ENCODE measurements around the gene AFG1L. TPM values are rescaled to one million over a fixed set of nuclear protein-coding genes. Genes with fewer than 3 reads are reported as not detected.
"Not testable (repeated sequence)": the region's sequence is repeated elsewhere in the genome, so short reads cannot be mapped to it uniquely, and the experiment has no call there.

AFG1L gene
- total and polyA plus RNA-seq, 3 experiments from 2014 or later = 4.4 to 5.3 (median 4.4) TPM

- CTCF ChIA-PET = no interaction called here
Measured at GRCh38 chr6:108408861-108409260, 114.0 kb downstream of the AFG1L start.

DNA sequence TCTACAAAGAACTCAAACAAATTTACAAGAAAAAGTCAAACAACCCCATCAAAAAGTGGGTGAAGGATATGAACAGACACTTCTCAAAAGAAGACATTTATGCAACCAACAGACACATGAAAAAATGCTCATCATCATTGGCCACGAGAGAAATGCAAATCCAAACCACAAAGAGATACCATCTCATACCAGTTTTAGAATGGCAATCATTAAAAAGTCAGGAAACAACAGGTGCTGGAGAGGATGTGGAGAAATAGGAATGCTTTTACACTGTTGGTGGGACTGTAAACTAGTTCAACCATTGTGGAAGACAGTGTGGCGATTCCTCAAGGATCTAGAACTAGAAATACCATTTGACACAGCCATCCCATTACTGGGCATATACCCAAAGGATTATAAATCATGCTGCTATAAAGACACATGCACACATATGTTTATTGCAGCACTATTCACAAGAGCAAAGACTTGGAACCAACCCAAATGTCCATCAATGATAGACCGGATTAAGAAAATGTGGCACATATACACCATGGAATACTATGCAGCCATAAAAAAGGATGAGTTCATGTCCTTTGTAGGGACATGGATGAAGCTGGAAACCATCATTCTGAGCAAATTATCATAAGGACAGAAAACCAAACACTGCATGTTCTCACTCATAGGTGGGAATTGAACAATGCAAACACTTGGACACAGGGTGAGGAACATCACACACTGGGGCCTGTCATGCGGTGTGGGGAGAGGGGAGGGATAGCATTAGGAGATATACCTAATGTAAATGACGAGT, 121.4 kb downstream of the AFG1L start:
- H3K4me1 ChIP-seq (ENCODE audit: insufficient read depth, low read length); CTCF ChIA-PET; H3K36me3 ChIP-seq (ENCODE audit: insufficient read depth, low read length); H3K4me3 Mint-ChIP-seq; H3K27ac ChIP-seq (ENCODE audit: low read depth, low read length); DNase-seq; POLR2A ChIA-PET; H3K27ac Mint-ChIP-seq; H3K9me3 ChIP-seq (ENCODE audit: low read length); H3K4me1 Mint-ChIP-seq; H3K27me3 ChIP-seq (ENCODE audit: insufficient read depth, low read length, poor library complexity, severe bottlenecking); H3K4me3 ChIP-seq (ENCODE audit: low read length); H3K27me3 Mint-ChIP-seq: not testable (repeated sequence)
- peaks cover 4 to 21% (median 8%) of the 10 kb centered on the region in 3 donors for H3K36me3 Mint-ChIP-seq
- H3K9me3 Mint-ChIP-seq = peaks cover 6 to 34% (median 20%) of the 10 kb centered on the region in 5 donors

More at GRCh38 chr6:108408861-108409260, 114.0 kb downstream of the AFG1L start:
- Histone ChIP-seq H3K27ac (ENCODE audit: low read depth, low read length) (no peak overlapping the region), H3K4me1 (ENCODE audit: insufficient read depth, low read length) (no peaks in the 10 kb centered on the region), H3K4me3 (ENCODE audit: low read length) (no peak overlapping the region), H3K27me3 (ENCODE audit: insufficient read depth, low read length, poor library complexity, severe bottlenecking) (no peaks in the 10 kb centered on the region), H3K9me3 (ENCODE audit: low read length) (no peaks in the 10 kb centered on the region), H3K36me3 (ENCODE audit: insufficient read depth, low read length) (no peaks in the 10 kb centered on the region)
- Mint-ChIP-seq H3K4me3 (no peak overlapping the region), H3K4me1 (no peaks in the 10 kb centered on the region), H3K27me3 (peaks cover 0 to 5% of the 10 kb centered on the region in 2 donors), H3K9me3 (peaks cover 6 to 28% (median 22%) of the 10 kb centered on the region in 5 donors), H3K36me3 (peaks cover 18 to 64% (median 21%) of the 10 kb centered on the region in 3 donors), H3K27ac (no peak overlapping the region)
- no peak for DNase-seq
- POLR2A ChIA-PET = no interaction called here

DNA sequence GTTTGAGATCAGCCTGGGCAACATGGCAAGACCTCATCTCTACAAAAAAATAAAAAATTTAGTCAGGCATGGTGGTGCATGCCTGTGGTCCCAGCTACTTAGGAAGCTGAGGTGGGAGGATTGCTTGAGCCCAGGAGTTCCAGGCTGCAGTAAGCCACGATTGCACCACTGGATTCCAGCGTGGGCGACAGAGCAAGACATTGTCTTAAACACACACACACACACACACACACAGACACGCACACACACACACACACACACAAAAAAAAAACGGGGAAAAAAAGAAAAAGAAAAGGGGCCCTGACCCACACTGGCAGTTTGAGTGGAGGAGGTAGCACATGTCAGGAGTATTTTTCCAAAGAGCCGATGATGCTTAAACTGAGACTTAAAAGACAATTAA, 122.2 kb downstream of the AFG1L start:
- H3K4me3 Mint-ChIP-seq = no peak overlapping the region
- Histone ChIP-seq H3K27me3 (ENCODE audit: insufficient read depth, low read length, poor library complexity, severe bottlenecking) (no peaks in the 10 kb centered on the region), H3K9me3 (ENCODE audit: low read length) (no peaks in the 10 kb centered on the region), H3K4me1 (ENCODE audit: insufficient read depth, low read length) (no peaks in the 10 kb centered on the region), H3K36me3 (ENCODE audit: insufficient read depth, low read length) (no peaks in the 10 kb centered on the region), H3K4me3 (ENCODE audit: low read length) (no peak overlapping the region), H3K27ac (ENCODE audit: low read depth, low read length) (no peak overlapping the region)
- H3K27me3 Mint-ChIP-seq = no peaks in the 10 kb centered on the region
- ChIA-PET POLR2A (no interaction called here), CTCF (no interaction called here)
- peaks cover 2 to 17% (median 6%) of the 10 kb centered on the region in 3 donors for H3K36me3 Mint-ChIP-seq
- H3K4me1 Mint-ChIP-seq = no peaks in the 10 kb centered on the region
- no peak for DNase-seq
- no peak overlapping the region for H3K27ac Mint-ChIP-seq
- peaks cover 3 to 29% (median 16%) of the 10 kb centered on the region in 5 donors for H3K9me3 Mint-ChIP-seq

- ChIA-PET POLR2A (no interaction called here), CTCF (no interaction called here)
- H3K27me3 Mint-ChIP-seq = no peaks in the 10 kb centered on the region
Measured at GRCh38 chr6:108419474-108419873, 124.6 kb downstream of the AFG1L start.

DNA sequence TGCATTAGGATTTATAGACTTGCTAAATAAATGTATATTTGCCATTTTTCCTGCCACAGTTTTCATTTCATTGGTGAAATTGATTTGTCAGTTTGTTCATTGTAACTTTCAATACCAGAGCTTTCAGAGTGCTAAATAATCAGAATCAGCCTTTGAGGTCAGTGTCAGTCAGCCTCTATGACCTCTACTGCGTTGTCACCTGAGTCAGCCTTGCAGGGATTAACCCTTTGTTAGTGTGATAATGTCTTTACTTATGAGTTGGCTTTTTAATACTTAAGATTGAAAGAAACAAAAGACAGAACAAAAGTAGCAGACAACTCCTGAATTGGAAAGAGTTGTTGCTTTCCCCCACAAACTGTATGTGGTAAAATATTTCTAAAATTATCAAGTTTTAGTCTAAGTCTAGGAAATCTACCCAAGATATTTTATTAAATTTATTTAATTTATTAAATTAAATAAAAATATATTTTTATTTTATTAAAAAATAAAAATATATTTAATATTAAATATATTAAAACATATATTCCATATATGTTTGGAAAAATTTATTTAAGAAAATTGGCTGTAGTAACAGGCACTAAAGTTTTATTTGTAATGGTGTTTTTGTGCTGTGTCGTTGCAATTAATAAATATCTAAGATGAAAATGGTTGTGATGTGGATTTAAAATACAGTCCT, 125.2 kb downstream of the AFG1L start:
- POLR2A ChIA-PET = no interaction called here
- H3K9me3 ChIP-seq (ENCODE audit: low read length) = no peaks in the 10 kb centered on the region
- Mint-ChIP-seq H3K4me1 (no peaks in the 10 kb centered on the region), H3K27ac (no peak overlapping the region), H3K27me3 (no peaks in the 10 kb centered on the region), H3K4me3 (no peak overlapping the region), H3K36me3 (no peaks in the 10 kb centered on the region), H3K9me3 (peaks cover 0 to 9% (median 2%) of the 10 kb centered on the region in 5 donors)
- no peaks in the 10 kb centered on the region for H3K36me3 ChIP-seq (ENCODE audit: insufficient read depth, low read length)
- DNase-seq = no peak
- no peak overlapping the region for H3K4me3 ChIP-seq (ENCODE audit: low read length)
- CTCF ChIA-PET = no interaction called here
- H3K4me1 ChIP-seq (ENCODE audit: insufficient read depth, low read length) = no peaks in the 10 kb centered on the region
- no peak overlapping the region for H3K27ac ChIP-seq (ENCODE audit: low read depth, low read length)
- H3K27me3 ChIP-seq (ENCODE audit: insufficient read depth, low read length, poor library complexity, severe bottlenecking) = no peaks in the 10 kb centered on the region

More at GRCh38 chr6:108419474-108419873, 124.6 kb downstream of the AFG1L start:
- H3K36me3 ChIP-seq (ENCODE audit: insufficient read depth, low read length) = no peaks in the 10 kb centered on the region
- no peaks in the 10 kb centered on the region for H3K9me3 ChIP-seq (ENCODE audit: low read length)
- DNase-seq = no peak
- H3K27me3 ChIP-seq (ENCODE audit: insufficient read depth, low read length, poor library complexity, severe bottlenecking) = no peaks in the 10 kb centered on the region
- Mint-ChIP-seq H3K36me3 (no peaks in the 10 kb centered on the region), H3K4me3 (no peak overlapping the region), H3K9me3 (peaks cover 0 to 11% (median 5%) of the 10 kb centered on the region in 5 donors), H3K27ac (no peak overlapping the region), H3K4me1 (no peaks in the 10 kb centered on the region)
- no peaks in the 10 kb centered on the region for H3K4me1 ChIP-seq (ENCODE audit: insufficient read depth, low read length)
- no peak overlapping the region for H3K4me3 ChIP-seq (ENCODE audit: low read length)
- no peak overlapping the region for H3K27ac ChIP-seq (ENCODE audit: low read depth, low read length)

- Histone ChIP-seq H3K36me3 (ENCODE audit: insufficient read depth, low read length) (no peaks in the 10 kb centered on the region), H3K27ac (ENCODE audit: low read depth, low read length) (no peak overlapping the region), H3K4me1 (ENCODE audit: insufficient read depth, low read length) (no peaks in the 10 kb centered on the region), H3K4me3 (ENCODE audit: low read length) (no peak overlapping the region), H3K9me3 (ENCODE audit: low read length) (no peaks in the 10 kb centered on the region), H3K27me3 (ENCODE audit: insufficient read depth, low read length, poor library complexity, severe bottlenecking) (no peaks in the 10 kb centered on the region)
- Mint-ChIP-seq H3K27ac (no peak overlapping the region), H3K4me1 (no peaks in the 10 kb centered on the region), H3K27me3 (no peaks in the 10 kb centered on the region), H3K4me3 (no peak overlapping the region), H3K9me3 (no peaks in the 10 kb centered on the region), H3K36me3 (no peaks in the 10 kb centered on the region)
- ChIA-PET CTCF (no interaction called here), POLR2A (no interaction called here)
- no peak for DNase-seq
Measured at GRCh38 chr6:108421366-108421765, 126.5 kb downstream of the AFG1L start.

- H3K36me3 Mint-ChIP-seq = peaks cover 0 to 10% (median 0%) of the 10 kb centered on the region in 3 donors
- H3K4me1 Mint-ChIP-seq = no peaks in the 10 kb centered on the region
- Histone ChIP-seq H3K4me3 (ENCODE audit: low read length) (no peak overlapping the region), H3K36me3 (ENCODE audit: insufficient read depth, low read length) (no peaks in the 10 kb centered on the region), H3K4me1 (ENCODE audit: insufficient read depth, low read length) (no peaks in the 10 kb centered on the region), H3K9me3 (ENCODE audit: low read length) (no peaks in the 10 kb centered on the region), H3K27ac (ENCODE audit: low read depth, low read length) (no peak overlapping the region), H3K27me3 (ENCODE audit: insufficient read depth, low read length, poor library complexity, severe bottlenecking) (no peaks in the 10 kb centered on the region)
- no peak overlapping the region for H3K4me3 Mint-ChIP-seq
- DNase-seq = no peak
- H3K27ac Mint-ChIP-seq = no peak overlapping the region
- H3K27me3 Mint-ChIP-seq = no peaks in the 10 kb centered on the region
- POLR2A ChIA-PET = no interaction called here
- CTCF ChIA-PET = no interaction called here
- no peaks in the 10 kb centered on the region for H3K9me3 Mint-ChIP-seq
Measured at GRCh38 chr6:108423982-108424705, 129.3 kb downstream of the AFG1L start.

- DNase-seq = no peak
- H3K27ac Mint-ChIP-seq = no peak overlapping the region
- H3K9me3 Mint-ChIP-seq = no peaks in the 10 kb centered on the region
- H3K36me3 ChIP-seq (ENCODE audit: insufficient read depth, low read length) = no peaks in the 10 kb centered on the region
- H3K27me3 Mint-ChIP-seq = no peaks in the 10 kb centered on the region
- no peaks in the 10 kb centered on the region for H3K9me3 ChIP-seq (ENCODE audit: low read length)
- no peaks in the 10 kb centered on the region for H3K4me1 Mint-ChIP-seq
- ChIA-PET POLR2A (no interaction called here), CTCF (no interaction called here)
- no peaks in the 10 kb centered on the region for H3K4me1 ChIP-seq (ENCODE audit: insufficient read depth, low read length)
- no peak overlapping the region for H3K4me3 Mint-ChIP-seq
- no peaks in the 10 kb centered on the region for H3K27me3 ChIP-seq (ENCODE audit: insufficient read depth, low read length, poor library complexity, severe bottlenecking)
- H3K4me3 ChIP-seq (ENCODE audit: low read length) = no peak overlapping the region
- peaks cover 0 to 15% (median 0%) of the 10 kb centered on the region in 3 donors for H3K36me3 Mint-ChIP-seq
- no peak overlapping the region for H3K27ac ChIP-seq (ENCODE audit: low read depth, low read length)
Measured at GRCh38 chr6:108425428-108425827, 130.6 kb downstream of the AFG1L start.
